ENCODE data around the gene NFIA.

The NFIA gene

DNA sequence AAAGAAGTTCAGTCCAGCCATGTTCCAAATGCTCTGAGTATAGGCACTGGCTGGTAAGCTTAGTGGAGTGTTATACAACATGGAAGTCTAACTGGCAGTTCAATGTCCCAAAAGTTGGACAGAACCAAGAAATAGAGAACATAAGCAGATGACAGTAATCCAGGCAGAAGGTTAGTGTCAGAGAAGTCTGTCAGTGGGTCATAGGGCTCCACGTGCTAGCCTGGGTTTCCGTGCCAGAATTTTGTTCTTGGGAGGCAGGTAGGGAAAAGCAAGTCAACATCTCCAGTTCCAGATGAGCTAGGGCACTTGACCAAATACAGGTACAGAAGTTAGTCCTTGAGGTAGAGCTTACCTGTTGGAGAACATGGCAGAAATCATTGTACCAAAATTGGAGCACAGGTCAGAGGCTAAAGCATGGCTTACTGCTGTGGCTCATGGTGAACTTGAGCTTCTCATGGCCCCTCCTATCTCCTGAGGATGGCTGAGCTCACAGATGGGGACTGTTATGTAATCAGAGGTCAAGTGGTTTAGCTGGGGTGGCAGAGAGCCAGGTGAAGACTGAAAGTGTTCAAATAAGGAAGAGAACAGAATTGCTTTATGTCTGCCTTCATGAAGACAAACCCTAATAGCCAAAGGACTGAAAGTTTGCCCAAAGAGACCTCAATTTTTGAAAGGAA lies 170.8 kb downstream of the NFIA start (continued):
- TF ChIP-seq, protein P1, sequence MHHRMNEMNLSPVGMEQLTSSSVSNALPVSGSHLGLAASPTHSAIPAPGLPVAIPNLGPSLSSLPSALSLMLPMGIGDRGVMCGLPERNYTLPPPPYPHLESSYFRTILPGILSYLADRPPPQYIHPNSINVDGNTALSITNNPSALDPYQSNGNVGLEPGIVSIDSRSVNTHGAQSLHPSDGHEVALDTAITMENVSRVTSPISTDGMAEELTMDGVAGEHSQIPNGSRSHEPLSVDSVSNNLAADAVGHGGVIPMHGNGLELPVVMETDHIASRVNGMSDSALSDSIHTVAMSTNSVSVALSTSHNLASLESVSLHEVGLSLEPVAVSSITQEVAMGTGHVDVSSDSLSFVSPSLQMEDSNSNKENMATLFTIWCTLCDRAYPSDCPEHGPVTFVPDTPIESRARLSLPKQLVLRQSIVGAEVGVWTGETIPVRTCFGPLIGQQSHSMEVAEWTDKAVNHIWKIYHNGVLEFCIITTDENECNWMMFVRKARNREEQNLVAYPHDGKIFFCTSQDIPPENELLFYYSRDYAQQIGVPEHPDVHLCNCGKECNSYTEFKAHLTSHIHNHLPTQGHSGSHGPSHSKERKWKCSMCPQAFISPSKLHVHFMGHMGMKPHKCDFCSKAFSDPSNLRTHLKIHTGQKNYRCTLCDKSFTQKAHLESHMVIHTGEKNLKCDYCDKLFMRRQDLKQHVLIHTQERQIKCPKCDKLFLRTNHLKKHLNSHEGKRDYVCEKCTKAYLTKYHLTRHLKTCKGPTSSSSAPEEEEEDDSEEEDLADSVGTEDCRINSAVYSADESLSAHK (tag by site-specific recombination; IDR thresholded peaks at IDR 0.05), result no peak
- TF ChIP-seq, protein P2, sequence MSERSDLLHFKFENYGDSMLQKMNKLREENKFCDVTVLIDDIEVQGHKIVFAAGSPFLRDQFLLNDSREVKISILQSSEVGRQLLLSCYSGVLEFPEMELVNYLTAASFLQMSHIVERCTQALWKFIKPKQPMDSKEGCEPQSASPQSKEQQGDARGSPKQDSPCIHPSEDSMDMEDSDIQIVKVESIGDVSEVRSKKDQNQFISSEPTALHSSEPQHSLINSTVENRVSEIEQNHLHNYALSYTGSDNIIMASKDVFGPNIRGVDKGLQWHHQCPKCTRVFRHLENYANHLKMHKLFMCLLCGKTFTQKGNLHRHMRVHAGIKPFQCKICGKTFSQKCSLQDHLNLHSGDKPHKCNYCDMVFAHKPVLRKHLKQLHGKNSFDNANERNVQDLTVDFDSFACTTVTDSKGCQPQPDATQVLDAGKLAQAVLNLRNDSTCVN (tag by site-specific recombination; optimal IDR thresholded peaks at IDR 0.05), result no peak
- TF ChIP-seq ZNF221 (tag by site-specific recombination; IDR thresholded peaks at IDR 0.05; ENCODE audit: borderline replicate concordance) (no peak), ZNF132 (tag by site-specific recombination; IDR thresholded peaks at IDR 0.05; ENCODE audit: borderline replicate concordance) (no peak), ZNF114 (tag by site-specific recombination; IDR thresholded peaks at IDR 0.05) (no peak), ZBTB17 (tag by site-specific recombination; IDR thresholded peaks at IDR 0.05) (peak; percentile 94), KLF8 (tag by site-specific recombination; IDR thresholded peaks at IDR 0.05) (peak; percentile 62), ZNF140 (tag by site-specific recombination; IDR thresholded peaks at IDR 0.05) (no peak), ZNF529 (tag by site-specific recombination; IDR thresholded peaks at IDR 0.05; ENCODE audit: insufficient replicate concordance) (no peak), ZNF426 (tag by site-specific recombination; IDR thresholded peaks at IDR 0.05) (no peak), YY1 (tag by site-specific recombination; IDR thresholded peaks at IDR 0.05) (no peak), WT1 (tag by site-specific recombination; IDR thresholded peaks at IDR 0.05) (no peak), ZNF24 (tag by site-specific recombination; IDR thresholded peaks at IDR 0.05) (no peak), ZNF311 (tag by site-specific recombination; IDR thresholded peaks at IDR 0.05; ENCODE audit: borderline replicate concordance) (no peak), ELK4 (IDR thresholded peaks at IDR 0.05; ENCODE audit: borderline replicate concordance, low read depth, low read length) (no peak), ZNF777 (tag by site-specific recombination; IDR thresholded peaks at IDR 0.05; ENCODE audit: borderline replicate concordance) (no peak), ZNF830 (tag by site-specific recombination; IDR thresholded peaks at IDR 0.05; ENCODE audit: low read depth) (no peak), SCRT2 (tag by site-specific recombination; IDR thresholded peaks at IDR 0.05) (no peak), ZNF623 (tag by site-specific recombination; IDR thresholded peaks at IDR 0.05) (no peak), ZNF423 (tag by site-specific recombination; IDR thresholded peaks at IDR 0.05) (no peak), ZNF658 (tag by site-specific recombination; IDR thresholded peaks at IDR 0.05) (no peak), ZNF354C (tag by site-specific recombination; IDR thresholded peaks at IDR 0.05; ENCODE audit: borderline replicate concordance, low read depth) (no peak), ZNF561 (tag by site-specific recombination; IDR thresholded peaks at IDR 0.05; ENCODE audit: borderline replicate concordance) (0 out of 2 replicates have a peak, but pooled peaks have one; percentile 57), ZNF23 (tag by site-specific recombination; IDR thresholded peaks at IDR 0.05; ENCODE audit: borderline replicate concordance) (no peak), FEZF1 (tag by site-specific recombination; IDR thresholded peaks at IDR 0.05) (peak; percentile 45), ZNF791 (tag by site-specific recombination; IDR thresholded peaks at IDR 0.05) (no peak), ZFHX2 (tag by site-specific recombination; conservative IDR thresholded peaks at IDR 0.05) (no peak)
- TF ChIP-seq, protein P3, sequence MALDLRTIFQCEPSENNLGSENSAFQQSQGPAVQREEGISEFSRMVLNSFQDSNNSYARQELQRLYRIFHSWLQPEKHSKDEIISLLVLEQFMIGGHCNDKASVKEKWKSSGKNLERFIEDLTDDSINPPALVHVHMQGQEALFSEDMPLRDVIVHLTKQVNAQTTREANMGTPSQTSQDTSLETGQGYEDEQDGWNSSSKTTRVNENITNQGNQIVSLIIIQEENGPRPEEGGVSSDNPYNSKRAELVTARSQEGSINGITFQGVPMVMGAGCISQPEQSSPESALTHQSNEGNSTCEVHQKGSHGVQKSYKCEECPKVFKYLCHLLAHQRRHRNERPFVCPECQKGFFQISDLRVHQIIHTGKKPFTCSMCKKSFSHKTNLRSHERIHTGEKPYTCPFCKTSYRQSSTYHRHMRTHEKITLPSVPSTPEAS (tag by site-specific recombination; IDR thresholded peaks at IDR 0.05), result no peak
- TF ChIP-seq, protein P4, sequence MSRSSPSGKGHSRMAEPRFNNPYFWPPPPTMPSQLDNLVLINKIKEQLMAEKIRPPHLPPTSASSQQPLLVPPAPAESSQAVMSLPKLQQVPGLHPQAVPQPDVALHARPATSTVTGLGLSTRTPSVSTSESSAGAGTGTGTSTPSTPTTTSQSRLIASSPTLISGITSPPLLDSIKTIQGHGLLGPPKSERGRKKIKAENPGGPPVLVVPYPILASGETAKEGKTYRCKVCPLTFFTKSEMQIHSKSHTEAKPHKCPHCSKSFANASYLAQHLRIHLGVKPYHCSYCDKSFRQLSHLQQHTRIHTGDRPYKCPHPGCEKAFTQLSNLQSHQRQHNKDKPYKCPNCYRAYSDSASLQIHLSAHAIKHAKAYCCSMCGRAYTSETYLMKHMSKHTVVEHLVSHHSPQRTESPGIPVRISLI (tag by site-specific recombination; IDR thresholded peaks at IDR 0.05), result no peak
- TF ChIP-seq, protein P5, sequence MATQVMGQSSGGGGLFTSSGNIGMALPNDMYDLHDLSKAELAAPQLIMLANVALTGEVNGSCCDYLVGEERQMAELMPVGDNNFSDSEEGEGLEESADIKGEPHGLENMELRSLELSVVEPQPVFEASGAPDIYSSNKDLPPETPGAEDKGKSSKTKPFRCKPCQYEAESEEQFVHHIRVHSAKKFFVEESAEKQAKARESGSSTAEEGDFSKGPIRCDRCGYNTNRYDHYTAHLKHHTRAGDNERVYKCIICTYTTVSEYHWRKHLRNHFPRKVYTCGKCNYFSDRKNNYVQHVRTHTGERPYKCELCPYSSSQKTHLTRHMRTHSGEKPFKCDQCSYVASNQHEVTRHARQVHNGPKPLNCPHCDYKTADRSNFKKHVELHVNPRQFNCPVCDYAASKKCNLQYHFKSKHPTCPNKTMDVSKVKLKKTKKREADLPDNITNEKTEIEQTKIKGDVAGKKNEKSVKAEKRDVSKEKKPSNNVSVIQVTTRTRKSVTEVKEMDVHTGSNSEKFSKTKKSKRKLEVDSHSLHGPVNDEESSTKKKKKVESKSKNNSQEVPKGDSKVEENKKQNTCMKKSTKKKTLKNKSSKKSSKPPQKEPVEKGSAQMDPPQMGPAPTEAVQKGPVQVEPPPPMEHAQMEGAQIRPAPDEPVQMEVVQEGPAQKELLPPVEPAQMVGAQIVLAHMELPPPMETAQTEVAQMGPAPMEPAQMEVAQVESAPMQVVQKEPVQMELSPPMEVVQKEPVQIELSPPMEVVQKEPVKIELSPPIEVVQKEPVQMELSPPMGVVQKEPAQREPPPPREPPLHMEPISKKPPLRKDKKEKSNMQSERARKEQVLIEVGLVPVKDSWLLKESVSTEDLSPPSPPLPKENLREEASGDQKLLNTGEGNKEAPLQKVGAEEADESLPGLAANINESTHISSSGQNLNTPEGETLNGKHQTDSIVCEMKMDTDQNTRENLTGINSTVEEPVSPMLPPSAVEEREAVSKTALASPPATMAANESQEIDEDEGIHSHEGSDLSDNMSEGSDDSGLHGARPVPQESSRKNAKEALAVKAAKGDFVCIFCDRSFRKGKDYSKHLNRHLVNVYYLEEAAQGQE (tag by site-specific recombination; IDR thresholded peaks at IDR 0.05), result no peak

All from HEK293 (cell line).